Measurements from ENCODE around the gene GORASP2. TPM values are rescaled to one million over a fixed set of nuclear protein-coding genes. Genes with fewer than 3 reads are reported as not detected.

GORASP2 gene
- total RNA-seq, 1 donor from 2014 or later = 39.1 TPM

- no peak for DNase-seq (ENCODE audit: low read depth)
Observed at GRCh38 chr2:170966648-170967396, 37.8 kb downstream of the GORASP2 start.

DNA sequence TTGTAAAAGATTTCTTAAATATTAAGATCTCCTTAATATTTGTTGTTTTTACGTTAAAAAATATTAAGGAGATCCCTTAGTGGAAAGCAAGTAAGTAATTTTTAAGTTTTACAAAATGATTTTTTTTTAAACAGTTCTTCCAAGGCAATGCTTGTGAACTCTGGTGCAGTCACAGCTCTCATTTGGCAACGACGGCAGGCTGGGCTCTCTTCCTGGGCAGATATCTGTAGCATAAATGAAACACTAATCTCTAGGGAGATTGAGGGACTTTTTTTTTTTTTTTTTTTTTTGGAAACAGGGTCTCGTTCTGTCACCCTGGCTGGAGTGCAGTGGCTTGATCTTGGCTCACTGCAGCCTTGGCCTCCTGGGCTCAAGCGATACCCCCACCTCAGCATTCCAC, 38.5 kb downstream of the GORASP2 start:
- no peak for DNase-seq (ENCODE audit: low read depth)

- no peak for DNase-seq (ENCODE audit: low read depth)
Observed at GRCh38 chr2:170968205-170969003, 39.4 kb downstream of the GORASP2 start.

DNA sequence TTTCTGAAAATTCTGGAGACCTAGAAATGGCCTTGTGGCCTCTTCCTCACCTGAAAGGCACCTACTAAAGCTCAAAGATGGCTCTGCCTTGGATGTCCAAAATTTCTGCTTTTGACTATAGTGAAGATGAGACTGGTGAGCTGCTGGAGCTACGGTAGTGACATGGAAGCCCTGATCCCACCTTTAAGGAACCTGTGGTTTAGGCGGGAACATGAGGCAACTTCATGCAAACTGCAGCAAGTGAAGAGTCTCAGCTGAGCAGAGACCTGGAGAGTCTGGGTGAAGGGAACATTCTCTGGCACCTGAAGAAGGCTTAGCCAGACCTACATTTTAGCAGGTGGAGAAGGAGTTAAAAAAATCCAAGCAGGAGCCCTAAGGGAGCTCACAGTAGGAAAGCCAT, 40.0 kb downstream of the GORASP2 start:
- DNase-seq (ENCODE audit: low read depth) = no peak

GRCh38 chr2:170969872-170970496, 40.9 kb downstream of the GORASP2 start:
- no peak for DNase-seq (ENCODE audit: low read depth)

DNA sequence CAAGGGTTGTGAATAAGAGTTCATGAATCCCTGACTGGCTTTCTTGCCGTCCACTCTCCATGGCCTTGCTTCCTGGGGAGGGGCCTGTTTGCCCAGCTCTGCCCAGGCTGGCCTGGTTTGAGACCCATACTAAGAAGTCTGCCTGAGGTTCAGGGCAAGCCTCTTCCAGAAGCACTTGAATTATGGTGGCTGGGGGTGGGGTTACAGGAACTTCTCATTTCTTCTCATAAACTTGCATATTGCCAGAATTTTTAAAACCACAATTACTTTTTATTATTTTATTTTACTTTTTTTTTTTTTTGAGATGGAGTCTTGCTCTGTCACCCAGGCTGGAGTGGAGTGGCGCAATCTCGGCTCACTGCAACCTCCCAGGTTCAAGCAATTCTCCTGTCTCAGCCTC, 42.0 kb downstream of the GORASP2 start:
- DNase-seq (ENCODE audit: low read depth) = no peak

DNA sequence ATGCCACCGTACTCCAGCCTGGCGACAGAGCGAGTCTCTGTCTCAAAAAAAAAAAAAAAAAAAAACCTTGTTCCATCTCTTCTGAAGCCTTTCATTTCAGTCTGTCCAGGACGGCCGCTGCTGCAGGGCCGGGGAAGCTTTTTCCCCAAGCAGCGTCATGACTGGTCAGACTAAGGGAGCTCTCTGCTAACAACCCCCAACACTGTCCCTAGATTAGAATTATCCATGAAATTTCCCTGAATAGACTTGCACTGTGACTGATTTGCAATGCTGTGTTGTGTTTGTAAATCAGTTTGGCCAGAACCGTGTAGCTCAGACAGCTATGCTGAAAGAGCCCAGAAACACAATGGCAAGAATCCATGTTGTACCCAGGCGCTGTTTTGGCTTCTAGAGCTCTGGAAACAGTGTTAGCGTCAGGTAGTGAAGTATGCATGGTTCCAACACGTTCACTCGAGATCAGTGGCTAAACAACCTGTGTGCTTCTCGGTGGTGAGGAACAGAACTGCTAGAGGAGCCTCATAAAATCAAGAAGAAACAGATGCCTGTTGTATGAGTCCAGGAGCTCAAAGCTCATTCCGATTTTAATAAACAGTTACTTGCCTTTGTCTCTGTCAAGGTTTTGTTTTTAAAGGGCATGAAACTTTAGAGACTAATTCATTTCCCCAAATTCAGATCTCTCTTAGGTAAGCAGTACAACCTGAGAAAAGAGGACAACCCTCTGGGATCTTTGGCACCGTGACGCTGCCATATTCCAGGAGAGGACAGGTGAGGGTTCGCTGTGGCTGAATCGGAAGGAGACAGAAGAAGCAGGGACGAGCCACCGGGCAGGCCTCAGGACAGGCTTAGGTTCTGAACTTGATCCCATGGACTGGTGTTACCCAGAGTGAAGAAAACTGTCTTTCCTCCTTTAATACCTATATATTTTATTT, 43.5 kb downstream of the GORASP2 start:
- DNase-seq (ENCODE audit: low read depth) = no peak

DNA sequence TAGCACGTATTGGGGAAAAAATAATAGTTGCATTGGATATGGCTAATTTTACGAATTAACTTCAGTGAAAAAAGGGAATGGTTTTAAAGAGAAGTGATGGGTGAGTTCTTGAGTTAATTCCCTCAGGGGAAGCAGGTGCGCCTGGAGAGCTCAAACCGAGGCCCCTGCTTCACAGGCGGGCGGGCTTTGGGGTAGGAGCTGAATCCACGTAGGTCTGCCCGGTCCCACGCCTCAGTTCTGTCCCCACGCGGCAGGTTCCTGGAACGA, 44.1 kb downstream of the GORASP2 start:
- no peak for DNase-seq (ENCODE audit: low read depth)

DNA sequence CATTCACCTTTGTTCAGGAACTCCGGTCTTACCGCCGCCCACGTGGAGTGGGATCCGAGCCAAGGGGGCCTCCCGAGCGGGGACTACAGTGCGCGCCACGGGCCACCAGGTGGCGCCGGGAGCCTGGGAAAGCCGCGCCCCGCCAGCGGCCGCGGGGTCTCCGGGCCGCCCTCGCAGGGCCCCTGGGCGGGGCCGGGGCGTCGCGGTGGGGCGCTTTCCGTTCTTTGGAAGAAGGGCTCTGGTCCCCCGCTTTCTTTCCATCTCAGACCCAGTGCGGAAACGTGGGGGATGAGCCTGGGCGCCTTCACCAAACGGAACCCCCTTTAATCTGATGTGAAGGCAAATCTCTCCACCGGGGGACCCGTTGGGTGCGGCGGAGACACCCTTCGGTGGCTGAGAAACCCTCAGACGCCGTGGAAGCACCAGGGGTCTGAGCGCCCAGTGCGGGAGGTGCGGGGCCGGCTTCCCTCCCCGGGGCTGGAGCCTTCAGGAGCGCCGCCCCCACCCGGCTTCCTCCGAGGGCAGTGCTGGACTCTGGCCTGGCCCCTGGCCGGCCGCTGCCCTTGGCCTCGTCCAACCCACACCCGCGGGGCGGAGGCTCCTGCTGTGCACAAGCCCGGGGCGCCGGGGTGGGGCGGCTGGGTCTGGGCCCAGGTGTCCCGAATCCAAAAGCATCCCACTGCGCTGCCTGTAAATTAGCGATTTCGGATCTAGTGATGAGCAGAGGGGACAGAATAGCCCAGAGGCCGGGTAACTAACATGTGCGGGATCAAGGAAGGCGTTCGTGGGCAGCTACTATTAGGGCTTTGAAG, 44.6 kb downstream of the GORASP2 start:
- peak; percentile 73 for DNase-seq (ENCODE audit: low read depth)

DNA sequence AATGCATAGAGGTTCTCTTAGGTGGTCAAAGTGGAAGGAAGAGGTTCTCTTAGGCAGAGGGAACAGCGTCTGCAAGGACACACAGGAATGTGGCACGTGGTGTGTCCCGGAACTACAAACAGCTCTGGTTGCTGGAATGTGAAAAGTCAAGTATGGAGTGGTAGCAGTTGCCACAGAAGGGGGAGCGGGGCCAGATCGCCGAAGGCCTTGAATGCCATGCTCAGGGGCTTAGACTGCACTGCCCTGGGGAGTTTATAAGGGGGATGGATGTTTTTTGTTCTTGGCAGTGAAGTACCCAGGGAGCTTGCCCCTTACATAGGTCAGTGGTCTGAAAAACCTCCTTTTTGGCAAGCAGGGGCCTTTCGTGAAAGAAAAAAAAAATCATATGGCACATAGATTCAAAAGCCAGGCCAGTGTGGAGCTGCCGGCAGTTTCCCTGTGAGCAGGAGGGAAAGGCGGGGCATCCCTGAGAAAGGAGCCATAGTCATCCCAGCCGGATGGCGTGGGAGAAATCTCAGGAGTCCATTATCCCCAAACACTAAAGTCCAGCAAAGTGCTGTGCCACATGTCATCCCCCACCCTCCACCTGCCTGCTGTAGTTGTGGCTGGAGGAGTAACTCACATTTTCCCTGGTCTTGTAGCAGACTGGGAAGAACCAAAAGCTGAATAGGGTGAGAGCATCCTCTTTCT, 45.4 kb downstream of the GORASP2 start:
- peak; percentile 37 for DNase-seq (ENCODE audit: low read depth)

DNA sequence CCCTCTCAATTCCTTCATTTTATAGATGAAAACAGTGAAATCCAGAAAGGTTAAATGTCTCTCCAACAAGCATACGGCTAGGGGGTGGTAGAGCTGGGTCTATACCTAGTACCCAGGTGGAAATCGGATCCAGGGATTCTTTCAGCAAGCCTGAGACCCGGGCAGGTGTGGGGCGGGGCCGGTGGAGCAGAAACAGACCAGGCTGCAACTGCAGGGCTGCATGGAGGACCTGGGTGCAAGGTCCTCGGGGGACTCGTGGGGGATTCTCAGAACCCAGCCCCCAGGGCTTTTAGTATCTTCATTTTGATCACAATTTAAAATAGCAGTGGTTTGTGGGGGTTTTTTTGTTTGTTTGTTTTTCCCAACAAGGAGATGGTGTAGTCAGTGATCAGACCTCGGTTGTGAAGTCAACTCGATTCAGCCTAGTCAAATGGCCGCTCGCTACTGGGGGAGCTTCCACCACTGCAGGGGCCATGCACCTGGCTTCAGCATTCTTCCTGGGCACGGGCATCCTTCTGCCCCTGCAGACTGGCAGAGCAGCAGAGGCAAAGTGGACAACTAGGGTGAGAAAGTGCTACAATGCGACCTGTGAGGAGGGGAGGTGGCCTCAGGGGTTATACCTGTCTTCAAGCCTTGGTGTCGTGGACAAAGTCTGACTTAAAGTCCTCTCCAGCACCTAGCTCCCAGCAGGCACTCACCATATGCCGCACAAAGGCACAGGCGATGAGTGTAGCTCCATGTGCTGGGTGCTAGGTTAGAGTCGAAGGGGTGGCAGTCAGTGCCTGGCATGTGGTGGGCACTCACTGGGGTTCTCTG, 46.3 kb downstream of the GORASP2 start:
- no peak for DNase-seq (ENCODE audit: low read depth)

- no peak for DNase-seq (ENCODE audit: low read depth)
Observed at GRCh38 chr2:170975943-170976270, 46.9 kb downstream of the GORASP2 start.

DNA sequence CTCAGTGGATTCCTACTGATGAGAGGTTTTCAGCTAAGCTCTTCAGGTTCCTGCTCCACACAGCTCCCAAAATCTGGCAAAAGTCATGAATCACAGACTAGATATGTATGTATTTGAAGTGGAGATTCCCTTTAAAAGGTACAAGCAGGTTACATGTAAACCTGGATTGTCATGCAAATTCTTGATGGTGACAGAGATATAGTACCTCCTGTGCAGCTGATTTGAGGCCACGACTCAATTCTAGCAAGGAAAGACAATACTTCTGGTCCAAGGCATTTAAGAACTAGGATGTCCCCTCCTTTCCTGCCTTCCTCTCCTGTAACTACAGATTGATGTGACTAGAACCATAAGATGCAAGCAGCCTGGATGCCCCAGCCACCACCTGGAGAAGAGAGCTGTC, 55.0 kb downstream of the GORASP2 start:
- no peak for DNase-seq (ENCODE audit: low read depth)

GRCh38 chr2:170985407-170985806, 56.4 kb downstream of the GORASP2 start:
- no peak for DNase-seq (ENCODE audit: low read depth)

DNA sequence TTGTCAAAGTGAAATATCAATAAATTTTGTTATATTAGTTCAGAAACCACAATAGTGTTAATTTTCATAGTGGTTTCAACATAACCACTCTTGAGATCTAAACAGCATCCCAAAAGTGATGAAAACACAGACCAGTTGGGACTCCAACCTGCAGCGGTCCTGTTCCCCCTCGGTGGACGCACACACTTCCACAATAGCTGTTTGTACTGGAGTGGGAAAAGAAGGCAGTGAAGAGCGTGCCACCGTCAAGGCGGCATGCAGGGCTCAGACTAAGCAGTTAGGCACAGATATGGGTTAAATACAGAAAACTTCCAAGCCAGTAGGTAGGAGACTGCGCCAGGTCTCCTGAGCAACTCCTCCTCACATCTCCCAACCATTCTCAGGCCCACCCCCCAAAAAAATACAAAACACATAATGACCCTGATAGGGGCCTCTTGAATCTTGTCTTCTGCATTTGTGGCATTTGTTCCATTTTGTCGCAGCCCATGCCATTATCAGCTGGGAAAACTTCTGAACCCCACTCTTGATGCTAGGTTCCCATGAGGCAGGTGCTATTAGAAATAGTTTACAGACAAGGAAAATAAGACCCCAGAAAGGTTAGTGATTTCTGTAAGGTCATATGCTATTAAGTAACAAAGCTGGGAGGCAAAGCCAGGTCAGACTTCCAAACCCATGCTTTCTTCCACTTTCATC, 57.7 kb downstream of the GORASP2 start:
- DNase-seq (ENCODE audit: low read depth) = no peak

GRCh38 chr2:170991398-170992182, 62.5 kb downstream of the GORASP2 start:
- DNase-seq (ENCODE audit: low read depth) = no peak

DNA sequence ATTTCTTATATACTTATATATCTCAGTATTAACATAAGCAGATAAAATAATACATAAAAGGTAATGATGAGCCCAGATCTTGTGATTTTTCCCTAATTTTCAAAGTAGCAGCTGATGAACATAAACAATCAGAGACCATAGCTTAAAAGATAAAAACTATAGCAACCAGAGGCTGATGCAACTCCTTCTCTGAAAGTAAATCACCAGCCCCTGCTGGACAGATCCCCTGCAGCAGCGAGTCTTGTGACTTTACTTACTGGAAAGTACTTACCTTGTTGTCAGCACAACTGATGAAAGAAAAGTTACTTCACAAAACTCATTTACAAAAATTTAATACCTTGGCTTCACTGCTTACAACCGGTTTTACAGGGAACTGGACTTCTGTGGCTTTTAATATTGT, 67.3 kb downstream of the GORASP2 start:
- DNase-seq (ENCODE audit: low read depth) = no peak

DNA sequence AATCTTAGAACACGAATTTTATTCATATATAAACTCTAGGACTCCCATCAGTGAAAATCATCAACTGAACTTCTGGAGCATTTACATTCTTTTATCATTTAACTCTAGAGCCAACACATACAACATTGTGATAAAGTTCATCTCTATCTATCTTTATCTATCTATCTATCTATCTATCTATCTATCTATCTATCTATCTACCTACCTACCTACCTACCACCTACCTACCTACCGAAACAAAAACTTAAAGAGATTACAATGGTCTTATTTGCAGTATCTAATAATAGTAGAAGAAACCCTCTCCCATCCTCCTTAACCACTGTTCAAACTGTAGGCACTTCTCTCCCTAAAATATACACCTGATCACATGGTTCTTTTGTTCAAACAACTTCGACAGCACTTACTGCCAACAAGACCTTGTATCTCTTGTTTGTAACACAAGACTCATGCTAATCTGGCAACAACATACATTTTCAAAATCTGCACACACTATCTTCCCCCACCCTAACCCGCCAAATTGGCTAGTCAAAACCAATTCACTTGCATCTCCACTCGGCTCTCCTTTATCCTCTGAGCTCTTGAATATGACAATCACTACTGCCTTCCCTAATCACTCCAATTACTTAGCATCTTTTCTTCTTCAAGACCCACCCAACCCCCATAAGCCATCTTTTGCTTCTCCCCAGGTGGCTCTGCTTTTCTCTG, 69.0 kb downstream of the GORASP2 start:
- no peak for DNase-seq (ENCODE audit: low read depth)
